GM19351 (cell line): ENCODE measurements around the gene MTERF1.
"Not testable (repeated sequence)": the region's sequence is repeated elsewhere in the genome, so short reads cannot be mapped to it uniquely, and the experiment has no call there.

Source experiments
- ATAC-seq: cut with Tn5 transposase; IDR thresholded peaks from one replicate; pipeline ENCODE4 v1.9.1; 2021; ENCODE audit warnings: mild to moderate bottlenecking, moderate library complexity; ENCODE audit not compliant: unreplicated experiment

Gene MTERF1, protein sequence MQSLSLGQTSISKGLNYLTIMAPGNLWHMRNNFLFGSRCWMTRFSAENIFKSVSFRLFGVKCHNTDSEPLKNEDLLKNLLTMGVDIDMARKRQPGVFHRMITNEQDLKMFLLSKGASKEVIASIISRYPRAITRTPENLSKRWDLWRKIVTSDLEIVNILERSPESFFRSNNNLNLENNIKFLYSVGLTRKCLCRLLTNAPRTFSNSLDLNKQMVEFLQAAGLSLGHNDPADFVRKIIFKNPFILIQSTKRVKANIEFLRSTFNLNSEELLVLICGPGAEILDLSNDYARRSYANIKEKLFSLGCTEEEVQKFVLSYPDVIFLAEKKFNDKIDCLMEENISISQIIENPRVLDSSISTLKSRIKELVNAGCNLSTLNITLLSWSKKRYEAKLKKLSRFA

DNA sequence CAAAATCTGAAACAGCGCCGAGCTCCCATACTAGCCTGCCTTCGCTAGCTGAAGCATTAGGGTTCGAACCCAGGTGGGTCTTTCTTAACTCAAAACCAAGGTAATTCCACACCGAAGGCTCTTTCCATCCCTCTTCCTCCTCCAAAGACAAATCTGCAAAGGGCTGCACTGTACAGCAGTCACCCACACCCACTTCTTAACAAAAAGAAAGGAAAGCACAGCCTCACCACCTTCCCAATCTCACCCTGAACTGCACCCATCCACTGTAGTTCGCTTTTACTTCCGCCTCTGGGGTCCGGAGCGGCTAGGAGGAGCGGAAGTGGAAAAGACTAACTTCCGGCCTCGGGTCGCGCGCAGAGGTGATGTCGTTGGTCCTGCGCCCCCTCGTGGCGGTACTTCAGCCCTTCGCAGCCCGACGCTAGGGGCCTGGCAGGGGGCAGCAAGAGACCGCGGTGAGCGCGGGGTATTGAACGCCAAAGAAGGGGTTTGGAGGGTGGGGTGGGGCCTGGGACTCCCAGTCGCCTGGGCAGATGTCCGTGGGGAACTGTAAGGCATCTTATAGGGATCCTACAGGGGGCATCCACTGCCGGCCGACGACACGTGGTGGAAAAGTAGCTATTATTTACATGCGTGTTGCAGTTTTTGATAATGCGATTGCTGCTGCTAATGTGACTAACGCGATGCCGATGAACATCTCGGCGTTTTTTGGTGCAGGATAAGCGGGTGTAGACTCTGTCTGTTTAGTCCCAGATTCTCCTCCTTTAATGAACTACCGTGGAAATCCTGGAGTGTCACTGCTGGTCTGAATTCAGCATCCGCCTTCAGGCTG lies at the start of gene MTERF1:
MTERF1 (minus strand) TSS at position 290 of the 829 bp plus-strand sequence. CDS start 619 bp downstream, outside the sequence.
- peak; percentile 98 for ATAC-seq

DNA sequence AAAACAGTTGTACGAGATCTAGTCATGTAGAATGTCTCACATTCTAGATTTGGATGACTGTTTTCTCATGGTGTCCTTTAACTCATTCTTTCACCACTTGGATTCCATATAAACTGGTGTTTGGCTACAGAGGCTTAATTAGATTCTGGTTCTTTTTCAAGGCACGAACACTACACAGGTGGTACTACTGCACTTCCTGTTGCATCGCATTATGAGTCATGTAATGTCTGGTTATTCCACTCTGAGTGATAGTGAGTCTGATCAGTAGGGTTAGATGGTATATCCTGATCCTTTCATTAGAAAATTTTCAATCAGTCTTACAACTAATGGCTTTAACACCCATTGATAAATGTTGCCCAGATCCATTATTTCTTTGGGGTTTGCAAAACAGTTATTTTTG lies 49.0 kb upstream of the MTERF1 start:
- ATAC-seq: peak; percentile 85

DNA sequence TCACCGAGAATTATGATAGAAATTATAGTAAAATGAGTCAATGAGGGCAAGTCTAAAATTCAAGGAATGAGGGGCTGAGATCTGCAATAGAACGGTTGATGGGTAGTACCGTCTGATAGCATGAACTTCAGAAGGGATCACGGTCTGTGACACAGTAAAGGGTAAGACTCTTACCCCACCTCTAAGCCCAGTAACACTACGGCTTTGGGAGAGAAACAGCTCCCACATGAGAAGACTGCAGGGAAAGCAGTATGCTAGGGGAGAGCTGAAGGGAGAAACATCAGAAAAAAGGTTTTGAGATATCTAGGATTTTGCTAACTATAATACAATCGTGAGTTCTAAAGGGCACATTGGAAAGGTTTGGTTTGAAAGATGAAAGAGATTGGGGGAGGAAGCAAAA lies 47.4 kb upstream of the MTERF1 start:
- no peak for ATAC-seq

DNA sequence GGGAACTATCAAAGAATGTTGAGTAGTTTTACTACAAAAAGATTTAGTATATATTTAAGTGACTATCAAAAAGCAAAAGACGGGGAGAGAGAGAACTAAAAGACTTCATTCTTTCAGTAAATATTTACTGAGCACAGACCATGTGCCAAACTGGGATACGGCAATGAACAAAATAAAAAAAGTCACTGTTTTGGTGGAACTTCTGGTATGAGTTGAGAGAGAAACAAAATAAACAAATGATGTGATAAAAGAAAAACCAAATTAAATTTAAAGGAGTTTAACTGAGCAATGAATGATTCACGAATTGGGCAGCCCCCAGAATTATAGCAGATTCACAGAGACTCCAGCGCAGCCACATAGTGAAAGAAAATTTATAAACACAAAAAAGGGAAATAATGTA lies 42.4 kb upstream of the MTERF1 start:
- ATAC-seq: no peak

DNA sequence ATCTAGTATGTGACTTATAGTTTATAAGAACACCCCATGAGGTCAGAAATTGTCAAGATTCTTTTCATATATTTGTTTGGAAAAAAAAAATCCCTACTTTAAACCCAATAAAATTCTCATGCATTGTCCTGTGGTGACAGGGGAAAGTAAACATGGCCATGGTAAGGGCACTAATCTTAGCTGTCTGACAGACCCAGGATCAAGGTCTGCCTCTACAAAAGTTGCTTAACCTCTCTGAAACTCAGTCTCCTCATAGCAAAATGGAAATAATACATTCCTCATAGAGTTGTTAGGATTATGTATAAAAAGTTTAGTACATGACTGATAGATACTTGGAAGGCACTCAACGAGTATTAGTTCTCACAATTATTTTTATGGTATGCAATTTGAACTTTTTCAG lies 37.9 kb upstream of the MTERF1 start:
- ATAC-seq: no peak

DNA sequence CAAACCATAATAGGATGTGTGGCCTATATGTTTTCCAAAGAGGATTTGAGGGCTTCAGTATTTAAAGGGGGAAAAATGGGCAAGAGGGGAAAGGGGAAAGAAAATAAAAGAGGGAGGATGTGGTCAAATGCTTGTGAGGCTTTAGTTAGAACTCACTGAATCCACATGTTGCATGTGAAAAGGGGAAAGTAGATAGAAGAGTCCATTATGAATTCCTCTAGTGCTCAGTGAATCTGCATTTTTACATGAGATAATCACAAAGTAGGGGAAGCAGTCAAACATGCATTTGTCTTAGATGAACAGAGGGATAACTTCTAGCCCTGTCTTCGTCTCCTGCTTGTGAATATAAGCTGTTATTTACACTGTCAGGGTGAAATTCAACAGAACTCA lies 35.5 kb upstream of the MTERF1 start:
- ATAC-seq: no peak

DNA sequence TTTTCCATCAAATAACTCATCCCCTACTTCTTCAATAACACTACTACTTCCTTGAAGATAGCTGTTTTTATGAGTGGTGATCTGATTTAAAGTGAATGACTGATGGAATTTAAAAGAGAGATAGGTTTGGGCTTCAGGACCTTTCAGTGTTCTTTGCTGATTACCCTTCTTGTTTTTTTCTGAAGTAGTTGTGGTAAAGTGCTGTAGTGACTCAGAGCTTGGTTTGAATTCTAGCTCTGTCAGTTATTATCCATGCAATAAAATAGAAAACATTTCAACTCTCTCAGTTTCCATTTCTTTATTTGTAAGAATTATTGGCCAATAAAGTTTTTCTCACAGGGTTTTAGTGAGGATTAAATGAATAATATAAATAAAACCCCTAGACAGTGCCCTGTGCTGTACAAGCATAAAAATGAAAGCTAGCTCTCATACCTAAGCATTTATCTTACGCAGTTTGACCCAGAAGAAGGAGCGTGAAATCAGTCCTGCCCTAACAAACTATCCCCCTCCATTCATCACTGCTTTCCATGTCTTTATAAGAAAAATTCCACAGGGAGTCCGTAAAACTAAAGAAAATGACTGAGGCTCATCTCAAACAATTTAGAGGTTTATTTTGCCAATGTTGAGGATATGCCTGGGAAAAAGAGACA lies 35.0 kb upstream of the MTERF1 start:
- ATAC-seq: no peak

DNA sequence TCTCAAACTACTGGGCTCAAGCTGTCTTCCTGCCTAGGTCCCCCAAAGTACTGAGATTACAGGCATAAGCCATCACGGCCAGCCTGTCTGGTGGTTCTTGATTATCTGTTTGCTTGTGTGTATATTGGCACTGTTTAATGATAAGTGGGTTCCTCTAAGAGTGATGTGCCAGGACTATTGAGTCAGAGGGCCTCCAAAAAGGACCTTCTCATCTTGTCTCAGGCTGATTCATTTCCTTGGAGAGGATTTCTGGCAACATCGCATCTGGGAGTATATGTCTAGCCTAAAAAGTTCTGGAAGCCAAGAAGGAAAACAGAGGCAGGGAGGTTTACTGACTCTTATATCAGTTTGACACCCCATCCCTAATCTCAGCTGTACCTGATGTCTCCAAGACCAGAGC lies 33.1 kb upstream of the MTERF1 start:
- no peak for ATAC-seq

DNA sequence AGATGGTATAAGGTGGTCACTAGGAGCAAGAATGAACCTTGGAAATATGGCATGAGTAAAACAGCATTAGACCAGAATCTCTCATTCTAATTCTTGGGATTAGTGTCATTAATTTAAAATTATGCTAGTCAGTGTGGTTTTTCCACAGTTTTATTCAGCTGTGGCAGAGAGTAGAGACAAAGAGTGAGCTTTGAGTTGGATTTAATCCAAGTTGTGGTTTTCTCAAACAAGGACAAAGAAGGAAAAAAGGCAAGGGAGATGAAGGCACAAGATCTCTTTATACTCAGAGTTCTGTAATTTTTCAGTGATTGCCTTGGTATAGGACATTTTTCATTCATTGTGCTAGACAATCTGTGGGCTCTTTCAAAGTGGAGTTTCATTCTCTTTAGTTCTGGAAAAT lies 32.0 kb upstream of the MTERF1 start:
- no peak for ATAC-seq

DNA sequence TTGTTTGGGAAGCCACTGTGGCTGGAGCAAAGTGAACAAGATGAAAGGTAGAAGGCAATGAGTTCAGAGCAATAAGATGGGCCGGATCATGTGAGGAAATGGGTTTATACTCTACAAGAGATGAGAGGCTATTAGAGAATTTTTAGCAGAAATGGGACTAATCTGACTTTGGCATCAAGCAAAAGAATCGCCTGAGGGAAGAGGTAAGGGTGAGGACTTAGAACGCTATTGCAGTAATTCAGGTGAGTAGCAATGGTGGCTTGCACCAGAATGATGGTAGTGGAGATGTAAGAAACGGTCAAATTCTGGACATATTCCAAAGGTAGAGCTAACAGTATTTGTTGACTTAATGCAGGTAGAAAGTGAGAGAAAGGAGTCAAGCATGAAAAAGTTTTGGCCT lies 30.6 kb upstream of the MTERF1 start:
- ATAC-seq: no peak

DNA sequence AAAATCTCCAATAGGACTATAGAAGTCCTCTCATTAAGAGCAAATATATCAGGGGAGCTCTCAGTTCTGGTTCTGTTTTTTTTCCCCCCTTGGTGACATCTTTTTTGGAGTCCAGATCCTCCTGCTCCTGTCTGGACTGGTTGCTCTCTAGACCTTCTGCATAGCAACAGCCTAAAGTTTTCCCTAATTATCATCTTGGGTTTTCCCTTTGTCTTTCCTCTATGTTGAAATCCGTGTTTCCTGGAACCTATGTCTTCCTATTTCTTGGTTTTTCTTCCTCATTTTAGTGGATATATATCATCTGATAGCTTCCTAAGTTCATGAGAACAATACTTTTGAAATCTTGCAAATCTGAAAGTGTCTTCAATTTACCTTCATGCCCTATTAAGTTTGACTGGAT lies 29.7 kb upstream of the MTERF1 start:
- ATAC-seq: no peak

DNA sequence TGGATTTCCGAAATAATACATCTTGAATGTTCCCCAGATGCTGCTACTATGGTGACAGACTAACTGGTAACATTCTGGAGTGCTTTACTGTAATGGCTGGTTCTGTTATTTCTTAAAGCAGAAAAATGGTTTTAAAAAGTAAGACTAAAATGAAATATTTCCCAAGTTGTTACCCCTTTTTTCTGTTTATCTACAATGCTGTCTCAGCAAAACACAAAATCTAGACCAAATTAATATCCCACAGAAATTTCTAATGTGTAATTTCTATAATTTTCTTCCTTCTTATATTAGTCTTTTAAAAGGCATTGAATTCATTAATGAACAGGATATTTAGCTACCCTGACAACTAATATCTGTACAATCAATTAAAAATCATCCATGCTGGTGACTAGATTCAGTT lies 19.1 kb upstream of the MTERF1 start:
- no peak for ATAC-seq

DNA sequence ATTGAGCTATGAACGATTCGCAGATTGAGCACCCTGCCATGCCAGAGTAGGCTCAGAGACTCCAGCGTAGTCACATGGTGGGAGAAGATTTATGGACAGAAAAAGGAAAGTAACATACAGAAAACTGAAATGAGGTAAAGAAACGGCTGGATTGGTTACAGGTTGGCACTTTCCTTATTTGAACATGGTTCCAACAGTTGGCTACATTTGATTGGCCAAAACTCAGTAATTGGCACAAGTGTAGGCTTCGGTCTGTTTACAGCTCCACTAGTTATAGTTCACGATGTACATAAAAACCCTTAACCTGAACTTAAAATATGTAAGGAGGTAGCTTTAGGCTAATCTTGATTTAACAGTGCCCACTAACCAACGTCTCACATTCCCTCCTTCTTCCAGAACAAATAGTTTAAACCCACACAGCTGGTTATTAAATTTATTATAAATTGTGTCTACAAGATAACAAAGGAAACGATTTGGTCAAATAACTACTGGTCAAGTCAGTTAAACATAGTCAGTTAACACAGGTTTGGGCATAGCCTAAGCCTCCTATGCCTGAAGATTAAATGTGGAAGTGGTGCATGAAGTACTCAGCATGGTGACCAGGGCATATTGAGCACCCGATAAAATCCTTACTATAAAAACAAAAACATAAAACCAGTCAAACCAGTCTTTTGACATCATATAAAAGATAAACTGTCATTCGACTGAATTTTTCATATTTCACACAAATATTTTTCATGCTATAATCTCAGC lies 17.9 kb upstream of the MTERF1 start:
- ATAC-seq: no peak

DNA sequence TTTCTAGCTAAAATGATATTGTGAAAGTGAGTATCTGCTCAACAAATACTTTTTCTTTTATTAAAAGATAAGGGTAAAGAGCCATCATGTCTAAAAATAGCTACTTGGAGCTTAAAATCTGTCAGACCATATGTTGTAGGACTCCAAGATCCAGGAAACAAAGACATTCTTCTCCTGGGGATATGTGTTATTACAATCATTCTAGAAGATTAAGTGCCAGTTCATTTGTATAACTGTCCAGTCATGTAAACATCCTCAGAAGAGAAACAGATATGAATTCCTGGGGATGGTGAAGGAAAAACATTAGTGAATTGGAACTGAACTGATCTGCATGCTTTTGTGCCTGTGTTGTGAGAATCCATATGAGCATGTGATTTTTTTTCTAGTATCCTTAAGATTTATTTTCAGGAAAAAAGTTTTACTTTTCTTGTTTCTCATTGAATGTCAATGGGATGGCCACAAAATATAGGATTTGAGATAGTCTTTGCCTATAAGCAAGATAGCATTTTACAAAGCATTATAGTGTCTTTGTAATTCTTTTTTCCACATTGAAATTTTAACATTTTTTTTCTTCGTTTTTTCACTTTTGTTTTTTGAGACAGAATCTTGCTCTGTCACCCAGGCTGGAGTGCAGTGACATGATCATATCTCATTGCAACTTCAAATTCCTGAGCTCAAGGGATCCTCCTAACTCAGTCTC lies 14.4 kb upstream of the MTERF1 start:
- ATAC-seq: no peak

DNA sequence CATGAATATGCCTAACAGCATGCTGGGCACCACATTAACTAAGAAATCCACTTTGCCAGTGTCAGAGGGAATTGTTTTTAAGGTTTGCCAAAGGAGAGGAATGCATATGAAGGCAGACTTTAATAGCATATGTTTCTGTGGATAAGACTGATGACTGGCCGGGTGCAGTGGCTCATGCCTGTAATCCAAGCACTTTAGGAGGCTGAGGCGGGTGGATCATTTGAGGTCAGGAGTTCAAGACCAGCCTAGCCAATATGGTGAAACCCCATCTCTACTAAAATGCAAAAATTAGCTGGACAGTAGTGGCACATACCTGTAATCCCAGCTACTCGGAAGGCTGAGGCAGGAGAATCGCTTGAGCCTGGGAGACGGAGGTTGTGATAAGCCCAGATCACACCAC lies 13.2 kb upstream of the MTERF1 start:
- ATAC-seq: not testable (repeated sequence)

DNA sequence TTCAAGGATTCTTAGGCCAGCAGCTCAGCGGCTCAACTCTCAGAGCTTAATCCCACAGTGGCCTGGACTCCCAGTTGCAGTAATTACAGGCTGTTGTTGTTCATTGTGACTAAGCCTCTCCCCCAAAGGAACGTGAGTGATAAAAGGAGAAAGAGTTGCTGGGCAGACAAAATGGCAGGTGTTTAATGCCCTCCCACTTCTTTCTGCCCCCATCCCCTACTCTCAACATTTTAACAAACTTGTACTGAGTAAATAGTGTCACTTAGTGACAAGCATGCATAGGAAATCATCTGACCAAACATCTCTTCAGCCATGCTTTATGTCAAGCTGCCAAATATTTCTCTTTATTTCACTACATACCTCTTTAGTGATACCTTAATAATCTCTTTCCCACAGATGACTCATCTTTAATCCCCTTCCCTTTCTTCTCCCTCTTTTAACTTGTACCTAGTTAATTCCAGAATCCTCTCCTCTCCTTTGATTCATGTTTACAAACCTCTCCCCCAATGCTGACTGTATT lies 12.4 kb upstream of the MTERF1 start:
- ATAC-seq: no peak

DNA sequence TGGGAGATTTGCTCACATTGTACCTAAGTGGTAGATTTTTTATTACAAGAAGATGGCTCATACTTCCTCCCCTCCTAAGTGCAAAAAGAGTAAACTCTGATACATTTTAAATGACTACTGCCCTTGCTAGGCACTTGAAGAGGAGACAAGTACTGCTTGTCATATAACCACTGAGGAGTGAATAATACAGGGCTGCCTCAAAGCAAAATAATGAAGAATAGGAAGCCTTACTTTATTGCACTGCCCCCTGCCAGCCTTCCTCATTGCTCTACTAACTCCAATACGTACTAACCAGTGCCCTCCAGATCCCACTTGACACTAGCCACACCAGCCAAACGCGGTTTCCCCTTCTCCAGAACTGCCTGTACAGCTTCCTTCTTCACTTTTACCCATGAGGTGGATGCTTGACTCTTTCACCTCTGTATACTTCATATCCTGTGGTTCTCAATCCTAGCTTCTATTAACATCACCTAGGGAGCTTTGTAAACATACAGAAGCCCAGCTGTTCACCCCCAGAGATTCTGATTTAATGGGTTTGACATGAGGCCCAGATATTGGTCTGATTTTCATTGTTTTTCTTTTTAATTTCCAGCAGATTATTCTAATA lies 11.7 kb upstream of the MTERF1 start:
- ATAC-seq: no peak

DNA sequence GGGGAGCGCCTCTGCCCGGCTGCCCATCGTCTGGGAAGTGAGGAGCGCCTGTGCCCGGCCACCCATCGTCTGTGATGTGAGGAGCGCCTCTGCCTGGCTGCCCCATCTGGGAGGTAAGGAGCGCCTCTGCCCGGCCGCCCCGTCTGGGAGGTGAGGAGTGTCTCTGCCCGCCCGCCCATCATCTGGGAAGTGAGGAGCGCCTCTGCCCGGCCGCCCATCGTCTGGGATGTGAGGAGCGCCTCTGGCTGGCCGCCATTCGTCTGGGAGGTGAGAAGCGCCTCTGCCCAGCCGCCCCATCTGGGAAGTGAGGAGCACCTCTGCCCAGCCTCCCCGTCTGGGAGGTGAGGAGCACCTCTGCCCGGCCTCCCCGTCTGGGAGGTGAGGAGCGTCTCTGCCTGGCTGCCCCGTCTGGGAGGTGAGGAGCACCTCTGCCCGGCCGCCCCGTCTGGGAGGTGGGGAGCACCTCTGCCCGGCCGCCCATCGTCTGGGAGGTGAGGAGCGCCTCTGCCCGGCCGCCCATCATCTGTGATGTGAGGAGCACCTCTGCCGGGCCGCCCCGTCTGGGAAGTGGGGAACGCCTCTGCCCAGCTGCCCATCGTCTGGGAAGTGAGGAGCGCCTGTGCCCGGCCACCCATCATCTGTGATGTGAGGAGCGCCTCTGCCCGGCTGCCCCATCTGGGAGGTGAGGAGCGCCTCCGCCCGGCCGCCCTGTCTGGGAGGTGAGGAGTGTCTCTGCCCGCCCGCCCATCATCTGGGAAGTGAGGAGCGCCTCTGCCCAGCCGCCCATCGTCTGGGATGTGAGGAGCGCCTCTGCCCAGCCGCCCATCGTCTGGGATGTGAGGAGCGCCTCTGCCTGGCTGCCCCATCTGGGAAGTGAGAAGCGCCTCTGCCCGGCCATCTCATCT lies 8.0 kb upstream of the MTERF1 start:
- ATAC-seq: not testable (repeated sequence)
